CD4-positive, alpha-beta T cell (primary cell): Measurements from ENCODE around the gene GRIN1. TPM values are rescaled to one million over a fixed set of nuclear protein-coding genes. Genes with fewer than 3 reads are reported as not detected.
A peak's percentile ranks its signal among the peaks of the same experiment; 100 is the strongest.

ENCODE experiments used
- ATAC-seq: fragments of 200-7000 bp; cut with Tn5 transposase; one replicate; pipeline ENCODE4 v1.10.0; 2022; ENCODE audit warnings: mild to moderate bottlenecking; ENCODE audit not compliant: poor library complexity
- CTCF ChIA-PET: fragments of 350-600 bp; sonication (Branson Sonifier 250); formaldehyde crosslinking; loops from one replicate; lab custom pipeline; 2021; ENCODE audit warnings: antibody characterized with exemption, inconsistent platforms; lab: Charles Lee
- POLR2A ChIA-PET: fragments of 350-600 bp; sonication (Branson Sonifier 250); formaldehyde crosslinking; loops from one replicate; lab custom pipeline; 2021; ENCODE audit warnings: antibody characterized with exemption, inconsistent platforms; lab: Charles Lee
- DNase-seq, 14 experiments: peaks; one replicate each; pipeline ENCODE4 v3.0.0-alpha.2; 2013 to 2020; ENCODE audit warnings: mixed read lengths in 2 of 14
- H3K27ac ChIP-seq, 2 donors: one replicate each; pipeline versions ENCODE4 v1.5.1 to v1.7.0; 2013; ENCODE audit warnings: low read length in 2 of 2, low read depth in 1 of 2, mild to moderate bottlenecking in 1 of 2
- H3K27me3 ChIP-seq, 2 experiments: 1 replicate in 1 of 2; 2 replicates in 1 of 2; pipeline versions ENCODE4 v1.6.1 to v1.7.0; 2013; ENCODE audit warnings: low read length in 2 of 2, control low read depth in 1 of 2, mild to moderate bottlenecking in 1 of 2, moderate library complexity in 1 of 2; ENCODE audit not compliant: insufficient read depth in 2 of 2, control insufficient read depth in 1 of 2
- H3K36me3 ChIP-seq: one replicate; pipeline ENCODE4 v1.6.1; 2013; ENCODE audit warnings: low read length, control low read depth; ENCODE audit not compliant: insufficient read depth
- H3K4me1 ChIP-seq: one replicate; pipeline ENCODE4 v1.6.1; 2013; ENCODE audit warnings: low read length, control low read depth; ENCODE audit not compliant: insufficient read depth
- H3K4me3 ChIP-seq: one replicate; pipeline ENCODE4 v1.5.1; 2013; ENCODE audit warnings: mild to moderate bottlenecking, low read length, moderate library complexity
- H3K9me3 ChIP-seq, 2 experiments: 1 replicate in 1 of 2; 2 replicates in 1 of 2; pipeline versions ENCODE4 v1.6.1 to v1.7.0; 2013; ENCODE audit warnings: low read length in 2 of 2, mild to moderate bottlenecking in 2 of 2, control low read depth in 1 of 2, moderate library complexity in 1 of 2; ENCODE audit not compliant: control insufficient read depth in 1 of 2, insufficient read depth in 1 of 2
- H3K27ac Mint-ChIP-seq: one replicate; pipeline ENCODE4 v1.8.0; 2020; ENCODE audit warnings: mixed read lengths
- H3K27me3 Mint-ChIP-seq: one replicate; pipeline ENCODE4 v1.8.0; 2021; ENCODE audit warnings: mixed read lengths
- H3K36me3 Mint-ChIP-seq: one replicate; pipeline ENCODE4 v1.8.0; 2021; ENCODE audit warnings: low read depth, mixed read lengths
- H3K4me1 Mint-ChIP-seq: one replicate; pipeline ENCODE4 v1.8.0; 2021; ENCODE audit warnings: low read depth, mixed read lengths
- H3K4me3 Mint-ChIP-seq: one replicate; pipeline ENCODE4 v1.8.0; 2020; ENCODE audit warnings: mild to moderate bottlenecking, mixed read lengths
- H3K9me3 Mint-ChIP-seq: one replicate; pipeline ENCODE4 v1.8.0; 2020; ENCODE audit warnings: mixed read lengths
- CTCF ChIP-seq: fragments of 200-600 bp; IDR thresholded peaks from one replicate; pipeline ENCODE4 v1.8.0; 2022; ENCODE audit warnings: antibody characterized with exemption, mild to moderate bottlenecking
- intact Hi-C, 2 experiments: fragments of 100-400 bp; cut with DNase I in 1 of 2; cut with micrococcal nuclease in 1 of 2; formaldehyde crosslinking; loops; one replicate each; pipeline versions ENCODE4 v1.15.1 to v1.9.0; 2023 to 2025; cut with DNase I, micrococcal nuclease
- total RNA-seq, 174 experiments: library from RNA in 2 of 174; stranded (reverse) in 2 of 174; gene quantifications; one replicate each; pipeline ENCODE4 v1.2.3 and lab custom pipeline; 2021 to 2026

Gene GRIN1
- total RNA-seq, 2 experiments from 2014 or later: not detected

- CTCF ChIA-PET: interaction anchor here (0.6 to 2.3 kb wide), 10 partner anchors 8 to 401 kb away, joined by 3 to 7 read pairs (median 4); partner anchors contain the start of genes CYSRT1, MAN1B1, NRARP and RNF208
- POLR2A ChIA-PET: interaction anchor here (0.9 to 3.7 kb wide), 21 partner anchors 10 to 330 kb away, joined by 3 to 46 read pairs (median 7); partner anchors contain the start of genes ANAPC2, CYSRT1, GRIN1 and MAN1B1
- no peaks in the 10 kb centered on the region for H3K9me3 Mint-ChIP-seq
- peaks cover 30% of the 10 kb centered on the region for H3K4me1 Mint-ChIP-seq
- ATAC-seq (no peak), DNase-seq (peak in 2 of 14 experiments; percentile 62 to 66)
- Histone ChIP-seq H3K27ac (peak overlapping the region; percentile 63 to 84), H3K4me1 (peaks cover 37% of the 10 kb centered on the region), H3K36me3 (no peaks in the 10 kb centered on the region), H3K9me3 (peaks cover 4 to 19% of the 10 kb centered on the region in 2 experiments), H3K27me3 (peaks cover 0 to 7% of the 10 kb centered on the region in 2 experiments), H3K4me3 (peak overlapping the region; percentile 72)
- H3K36me3 Mint-ChIP-seq: peaks cover 11% of the 10 kb centered on the region
- TF ChIP-seq CTCF: no peak
- H3K4me3 Mint-ChIP-seq: peak overlapping the region; percentile 93
- peak overlapping the region; percentile 81 for H3K27ac Mint-ChIP-seq
- intact Hi-C loops: loop anchor here (1.0 to 10.0 kb wide), 5 partner anchors 15 to 94 kb away; partner anchors contain the start of genes ANAPC2 (in 1 of the 2), DPP7 (in 1 of the 2), LRRC26 (in 1 of the 2) and MAN1B1 (in 1 of the 2)
- peaks cover 8% of the 10 kb centered on the region for H3K27me3 Mint-ChIP-seq
These were observed 10.0 kb upstream of the GRIN1 start for GRCh38 chr9:137128862-137129455.

- intact Hi-C loops: loop anchor here (1.0 to 10.0 kb wide), 5 partner anchors 15 to 93 kb away; partner anchors contain the start of genes ANAPC2 (in 1 of the 2), DPP7 (in 1 of the 2), LRRC26 (in 1 of the 2) and MAN1B1 (in 1 of the 2)
- H3K27ac ChIP-seq: peak overlapping the region in 1 of 2 donors; percentile 84
- H3K27me3 ChIP-seq: peaks cover 5 to 7% of the 10 kb centered on the region in 2 experiments
- H3K36me3 Mint-ChIP-seq: peaks cover 11% of the 10 kb centered on the region
- H3K4me3 ChIP-seq: peak overlapping the region; percentile 72
- H3K36me3 ChIP-seq: no peaks in the 10 kb centered on the region
- ChIA-PET CTCF (interaction anchor here (0.6 to 2.3 kb wide), 13 partner anchors 9 to 401 kb away, joined by 3 to 7 read pairs (median 4); partner anchors contain the start of genes CYSRT1, MAN1B1, NRARP and RNF208), POLR2A (interaction anchor here (0.5 to 3.7 kb wide), 24 partner anchors 10 to 339 kb away, joined by 3 to 46 read pairs (median 6); partner anchors contain the start of genes ANAPC2, CYSRT1, GRIN1 and MAN1B1)
- peak; percentile 80 to 97 (median 88) for DNase-seq
- peak; percentile 92 for ATAC-seq
- no peak for TF ChIP-seq CTCF
- H3K4me1 Mint-ChIP-seq: peaks cover 30% of the 10 kb centered on the region
- H3K27ac Mint-ChIP-seq: peak overlapping the region; percentile 81
- H3K9me3 ChIP-seq: peaks cover 4 to 19% of the 10 kb centered on the region in 2 experiments
- peaks cover 8% of the 10 kb centered on the region for H3K27me3 Mint-ChIP-seq
- no peaks in the 10 kb centered on the region for H3K9me3 Mint-ChIP-seq
- peak overlapping the region; percentile 94 for H3K4me3 Mint-ChIP-seq
- peaks cover 37% of the 10 kb centered on the region for H3K4me1 ChIP-seq
These were observed 9.3 kb upstream of the GRIN1 start for GRCh38 chr9:137129456-137130175.

GRCh38 chr9:137130176-137130755 lies 8.7 kb upstream of the GRIN1 start:
- Mint-ChIP-seq H3K27ac (peak overlapping the region; percentile 73), H3K36me3 (peaks cover 11% of the 10 kb centered on the region), H3K4me1 (peaks cover 30% of the 10 kb centered on the region), H3K4me3 (peak overlapping the region; percentile 82), H3K9me3 (no peaks in the 10 kb centered on the region), H3K27me3 (peaks cover 15% of the 10 kb centered on the region)
- TF ChIP-seq CTCF: no peak
- Histone ChIP-seq H3K36me3 (no peaks in the 10 kb centered on the region), H3K4me1 (peaks cover 37% of the 10 kb centered on the region), H3K4me3 (peak overlapping the region; percentile 72), H3K27me3 (peaks cover 5 to 7% of the 10 kb centered on the region in 2 experiments), H3K27ac (peak overlapping the region in 1 of 2 donors; percentile 60), H3K9me3 (peaks cover 4 to 19% of the 10 kb centered on the region in 2 experiments)
- ChIA-PET POLR2A (interaction anchor here (0.5 to 3.7 kb wide), 23 partner anchors 9 to 340 kb away, joined by 3 to 46 read pairs (median 6); partner anchors contain the start of genes ANAPC2, CYSRT1, GRIN1 and MAN1B1), CTCF (interaction anchor here (0.7 to 2.3 kb wide), 11 partner anchors 9 to 106 kb away, joined by 3 to 7 read pairs (median 5); partner anchors contain the start of genes CYSRT1, MAN1B1, RNF208 and SSNA1)
- DNase-seq: no peak
- ATAC-seq: no peak
- intact Hi-C loops: no loop called here
